Measurements from ENCODE around the gene HYAL4.

- TF ChIP-seq FOXM1 (IDR thresholded peaks at IDR 0.05; ENCODE audit: borderline replicate concordance) (no peak), SP1 (IDR thresholded peaks at IDR 0.05) (no peak), FOXK2 (IDR thresholded peaks at IDR 0.05) (no peak), TARDBP (IDR thresholded peaks at IDR 0.05) (no peak), BHLHE40 (IDR thresholded peaks at IDR 0.05; ENCODE audit: borderline replicate concordance) (no peak), HDGF (IDR thresholded peaks at IDR 0.05; ENCODE audit: borderline replicate concordance) (no peak), L3MBTL2 (conservative IDR thresholded peaks at IDR 0.05) (no peak)
Measured at GRCh38 chr7:123917878-123918277, 72.9 kb downstream of the HYAL4 start.

All from HEK293T (cell line).